CD4-positive, alpha-beta T cell treated with Interleukin-15 for 1 hour (primary cell): ENCODE results near the gene RTTN.

Source experiments
- DNase-seq: peaks from one replicate; pipeline ENCODE4 v3.0.0-alpha.2; 2020

Gene RTTN

DNA sequence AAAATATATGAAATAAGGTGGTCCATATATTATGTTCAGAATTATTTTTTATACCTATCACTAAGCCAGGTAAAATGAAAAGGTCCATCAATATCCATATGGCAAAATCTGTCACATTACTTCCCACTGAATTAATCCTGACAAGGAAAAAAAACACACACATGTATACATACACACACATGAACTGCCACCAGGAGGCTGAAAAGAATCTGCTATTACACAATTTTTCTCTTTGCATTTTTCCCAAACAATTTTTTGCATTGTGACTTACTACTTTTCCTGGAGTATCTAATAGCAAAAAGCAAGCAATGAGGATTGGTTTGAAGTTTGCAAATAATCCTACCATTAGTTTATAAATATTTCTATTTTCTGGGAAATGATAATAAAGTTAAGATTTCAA lies 129.6 kb downstream of the RTTN start:
- DNase-seq, result no peak

- DNase-seq, result no peak
Observed at GRCh38 chr18:70074116-70074515, 131.4 kb downstream of the RTTN start.

DNA sequence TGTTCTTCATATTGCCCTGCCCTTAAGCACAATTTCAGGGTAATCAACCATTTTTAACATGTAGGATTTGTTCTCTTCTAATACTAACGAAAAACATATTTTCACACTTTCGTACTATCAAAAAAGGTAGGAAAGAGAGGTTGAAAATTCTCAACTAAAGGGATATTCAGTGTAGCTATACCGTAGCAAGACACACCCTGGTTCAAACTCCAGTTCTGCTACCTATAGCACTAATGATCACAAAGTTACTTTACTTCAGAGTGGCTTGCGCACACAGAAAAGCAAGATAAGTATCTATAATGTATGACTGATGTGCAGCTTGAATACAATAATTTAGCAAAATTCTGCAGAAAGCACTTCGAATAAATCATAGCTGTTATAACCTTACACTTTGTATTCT lies 132.1 kb downstream of the RTTN start:
- DNase-seq, result no peak

DNA sequence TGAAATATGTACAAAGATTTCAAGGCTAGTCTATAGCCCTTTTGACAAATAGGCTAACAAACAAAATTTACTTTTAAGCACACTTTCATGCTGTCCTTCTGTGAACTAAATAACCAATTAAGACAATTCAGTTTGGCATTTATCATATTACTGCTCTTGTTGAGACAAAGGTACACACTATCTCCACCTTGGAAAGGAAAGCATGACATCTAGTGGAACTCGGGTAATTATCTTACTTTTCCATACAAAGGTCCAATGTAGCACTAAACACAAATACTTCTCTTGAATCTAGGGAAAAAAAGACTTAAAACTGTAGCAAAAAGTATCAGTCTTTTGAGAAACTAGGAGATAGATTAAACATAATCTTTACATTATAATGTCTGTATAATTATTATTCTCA lies 132.8 kb downstream of the RTTN start:
- no peak for DNase-seq

GRCh38 chr18:70069965-70070364 lies 135.5 kb downstream of the RTTN start:
- no peak for DNase-seq

DNA sequence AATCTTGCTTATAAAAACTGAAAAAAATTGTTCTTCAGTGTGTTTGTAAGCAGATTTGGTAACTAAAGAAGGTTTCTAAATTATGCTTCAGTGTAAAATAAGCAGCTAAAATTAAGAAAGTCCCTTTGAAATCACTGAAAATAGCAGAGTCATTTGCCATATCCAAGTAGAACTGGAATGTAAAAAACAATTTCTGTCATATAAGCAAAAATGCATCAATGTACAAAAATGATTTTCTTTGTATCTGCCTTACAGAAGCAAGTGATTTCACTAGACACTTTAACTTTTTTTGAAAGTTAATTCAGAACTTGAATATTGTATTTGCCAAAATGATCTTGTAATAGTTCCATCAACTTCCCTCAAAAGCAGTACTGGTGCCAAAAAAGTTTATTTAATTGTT lies 136.1 kb downstream of the RTTN start:
- no peak for DNase-seq

DNA sequence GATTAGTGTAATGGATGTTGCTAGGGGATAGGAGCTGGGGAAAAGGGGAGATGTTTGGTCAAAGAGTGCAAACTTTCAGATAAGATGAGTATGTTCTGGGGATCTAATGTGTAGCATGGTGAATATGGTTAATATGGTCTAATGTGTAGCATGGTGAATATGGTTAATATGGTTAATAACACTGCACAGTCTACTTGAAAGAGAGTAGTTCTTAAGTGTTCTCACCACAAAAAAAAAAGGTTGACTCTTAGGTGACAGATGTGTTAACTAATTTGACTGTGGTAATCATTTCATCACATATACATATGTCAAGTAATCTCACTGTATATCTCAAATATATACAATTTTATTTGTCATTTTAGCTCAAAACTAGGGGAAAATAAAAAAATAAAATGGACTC lies 136.5 kb downstream of the RTTN start:
- DNase-seq, result no peak

DNA sequence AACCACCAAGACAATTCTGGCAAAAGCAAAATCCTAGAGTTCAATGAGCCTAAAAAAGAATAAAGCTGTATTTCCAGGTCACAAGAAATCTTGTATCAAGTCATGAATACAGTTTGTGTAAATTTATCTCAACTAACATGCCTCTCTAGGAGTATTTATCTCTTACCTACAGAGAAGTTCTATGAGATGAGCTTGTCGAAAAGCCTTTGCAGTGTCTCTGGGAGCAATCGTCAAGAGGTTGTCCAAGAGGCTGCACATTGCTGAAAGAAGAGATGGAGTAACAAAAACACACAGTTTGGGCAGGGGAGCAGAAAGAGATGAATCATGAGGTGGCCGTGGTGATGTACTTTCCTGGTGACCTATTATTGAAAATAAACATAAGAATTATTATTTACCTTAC lies 145.8 kb downstream of the RTTN start:
- DNase-seq, result no peak

DNA sequence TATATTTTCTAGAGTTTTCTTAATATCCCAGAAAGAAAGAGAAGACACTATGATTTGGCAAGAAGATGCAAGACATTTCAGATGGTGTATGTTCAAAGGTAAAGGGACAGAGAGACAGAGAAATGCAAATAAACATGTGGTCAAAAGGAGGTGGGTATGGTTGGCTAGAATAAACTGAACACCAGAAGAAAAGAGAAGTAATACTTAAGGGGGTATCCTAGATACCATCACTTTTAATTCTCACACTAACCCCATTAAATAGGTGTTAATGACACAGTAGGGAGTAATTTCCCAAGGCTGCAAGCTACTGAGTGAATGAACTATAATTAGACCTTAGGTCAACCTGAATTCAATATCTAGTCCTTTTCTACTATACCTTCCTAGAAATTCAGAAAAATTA lies 146.6 kb downstream of the RTTN start:
- no peak for DNase-seq

- DNase-seq, result no peak
Observed at GRCh38 chr18:70047931-70048603, 157.4 kb downstream of the RTTN start.

GRCh38 chr18:70046796-70047195 lies 158.7 kb downstream of the RTTN start:
- DNase-seq, result no peak

- DNase-seq, result no peak
Observed at GRCh38 chr18:70046207-70046606, 159.3 kb downstream of the RTTN start.

- DNase-seq, result no peak
Observed at GRCh38 chr18:70044632-70045031, 160.9 kb downstream of the RTTN start.

DNA sequence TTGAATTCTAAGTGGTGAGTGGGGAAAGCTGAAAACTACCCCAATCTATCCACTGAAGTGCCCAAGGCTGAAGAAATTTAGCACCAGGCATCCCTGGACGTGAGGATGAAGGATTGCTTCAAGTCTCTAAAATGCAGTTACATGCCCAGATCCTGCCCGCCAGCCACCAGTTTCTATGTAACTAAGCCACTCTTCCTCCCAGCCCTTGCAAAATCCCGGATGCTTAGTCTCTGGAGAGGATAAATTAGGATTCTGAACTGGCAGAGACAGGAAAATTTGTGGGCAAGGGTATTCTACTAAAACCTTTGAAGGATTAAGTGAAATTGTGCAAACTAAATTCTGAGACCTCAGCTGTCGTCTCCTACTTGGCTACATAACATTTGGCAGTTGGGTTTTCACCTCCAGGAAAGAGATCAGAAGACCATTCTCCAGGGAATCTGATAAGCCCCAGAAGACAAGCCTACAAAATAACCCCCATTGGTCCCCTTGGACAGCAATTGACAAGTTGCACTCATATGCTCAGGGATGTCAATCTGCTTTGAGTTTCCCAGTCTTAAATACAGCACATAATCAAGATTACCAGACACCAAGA lies 163.9 kb downstream of the RTTN start:
- DNase-seq, result no peak

DNA sequence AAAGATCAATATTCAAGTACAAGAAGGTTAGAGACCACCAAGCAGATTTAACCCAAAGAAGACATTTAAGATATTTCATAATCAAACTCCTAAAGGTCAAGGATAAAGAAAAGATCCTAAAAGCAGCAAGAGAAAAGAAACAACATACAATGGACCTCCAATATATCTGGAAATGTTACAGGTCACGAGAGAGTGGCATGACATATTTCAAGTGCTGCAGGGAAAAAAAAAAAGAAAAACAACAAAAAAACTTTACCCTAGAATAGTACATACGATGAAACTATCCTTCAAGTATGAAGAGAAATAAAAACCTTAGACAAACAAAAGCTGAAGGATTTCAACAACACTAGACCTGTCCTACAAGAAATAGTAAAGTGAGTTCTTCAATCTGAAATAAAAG lies 166.3 kb downstream of the RTTN start:
- no peak for DNase-seq

DNA sequence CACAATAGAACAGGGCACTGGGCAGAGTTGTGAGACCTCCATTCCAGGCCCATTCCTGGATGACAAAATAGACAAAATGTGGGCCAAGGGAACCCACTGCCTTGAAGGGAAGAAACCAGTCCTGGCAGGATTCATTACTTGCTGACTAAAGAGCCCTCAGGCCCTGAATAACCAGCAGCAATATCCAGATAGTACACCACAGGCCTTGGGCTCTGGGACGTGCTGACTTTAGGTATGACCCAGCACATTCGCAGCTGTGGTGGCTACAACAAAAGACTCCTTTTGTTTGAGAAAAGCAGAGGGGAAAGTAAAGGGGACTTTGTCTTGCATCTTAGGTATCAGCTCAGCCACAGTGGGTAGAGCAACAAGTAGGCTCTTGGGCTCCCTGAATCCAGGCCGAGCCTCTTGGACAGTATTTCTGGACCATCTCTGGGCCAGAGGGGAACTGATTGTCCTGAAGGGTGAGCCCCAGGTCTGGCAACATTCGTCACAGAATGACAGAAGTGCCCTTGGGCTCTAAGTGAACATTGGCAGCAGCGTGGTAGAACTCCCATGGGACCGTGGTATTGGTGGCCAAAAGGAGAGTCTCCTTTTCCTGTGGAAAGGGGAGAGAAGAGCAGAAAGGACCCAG lies 167.9 kb downstream of the RTTN start:
- DNase-seq, result no peak

DNA sequence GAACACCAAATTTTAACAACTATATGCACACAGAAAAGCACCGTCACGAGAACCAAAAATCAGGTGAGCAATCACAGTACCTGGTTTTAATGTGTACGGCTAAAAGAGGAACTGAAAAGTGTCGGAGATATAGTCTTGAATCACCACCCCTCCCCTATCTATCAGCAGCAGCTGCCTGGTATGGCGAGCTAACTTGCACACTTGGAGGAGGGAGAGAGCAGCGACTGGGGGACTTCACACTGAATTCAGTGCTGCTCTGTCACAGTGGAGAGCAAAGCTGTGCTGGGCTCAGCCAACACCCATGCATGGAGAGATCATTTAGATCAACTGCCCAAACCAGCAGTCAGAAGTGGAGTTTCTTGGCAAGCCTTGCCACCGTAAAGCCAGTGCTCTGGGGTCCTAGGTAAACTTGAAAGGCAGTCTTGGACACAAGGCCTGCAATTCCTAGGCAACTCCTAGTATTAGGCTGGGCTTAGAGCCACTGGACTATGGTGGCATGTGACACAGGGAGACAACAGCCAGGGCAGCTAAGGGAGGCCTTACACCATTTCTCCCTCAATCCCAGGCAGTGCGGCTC lies 168.6 kb downstream of the RTTN start:
- no peak for DNase-seq

DNA sequence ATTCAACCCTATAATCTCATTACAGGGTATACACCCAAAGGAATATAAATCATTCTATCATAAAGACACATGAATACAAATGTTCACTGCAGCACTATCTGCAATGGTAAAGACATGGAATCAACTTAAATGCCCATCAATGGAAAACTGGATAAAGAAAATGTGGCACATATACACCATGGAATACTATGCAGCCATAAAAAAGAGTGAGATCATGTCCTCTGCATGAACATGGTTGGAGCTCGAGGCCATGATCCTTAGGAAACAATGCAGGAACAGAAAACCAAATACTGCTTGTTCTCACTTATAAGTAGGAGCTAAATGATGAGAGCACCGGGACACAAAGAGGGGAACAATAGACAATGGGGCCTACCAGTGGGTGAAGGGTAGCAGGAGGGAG lies 169.3 kb downstream of the RTTN start:
- DNase-seq, result no peak

GRCh38 chr18:70031221-70031620 lies 174.3 kb downstream of the RTTN start:
- no peak for DNase-seq

GRCh38 chr18:70030728-70031127 lies 174.8 kb downstream of the RTTN start:
- DNase-seq, result no peak

DNA sequence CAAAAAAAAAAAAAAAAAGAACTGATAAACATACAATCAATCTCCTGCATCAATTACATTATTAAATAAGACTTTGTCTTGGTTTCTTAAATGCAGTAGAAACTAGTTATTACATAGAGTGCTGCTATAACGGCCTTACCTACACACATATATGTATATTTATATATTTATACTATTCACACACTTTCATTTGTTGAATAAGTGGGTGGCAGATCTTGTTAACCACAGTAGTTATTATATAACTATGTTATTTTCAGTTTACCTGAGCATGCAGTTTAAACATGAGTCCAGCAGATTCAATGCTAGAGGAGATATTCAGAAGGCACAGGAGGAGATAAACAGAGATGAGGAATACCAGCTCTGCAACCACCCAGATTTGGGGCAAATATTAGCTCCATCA lies 176.3 kb downstream of the RTTN start:
- no peak for DNase-seq

DNA sequence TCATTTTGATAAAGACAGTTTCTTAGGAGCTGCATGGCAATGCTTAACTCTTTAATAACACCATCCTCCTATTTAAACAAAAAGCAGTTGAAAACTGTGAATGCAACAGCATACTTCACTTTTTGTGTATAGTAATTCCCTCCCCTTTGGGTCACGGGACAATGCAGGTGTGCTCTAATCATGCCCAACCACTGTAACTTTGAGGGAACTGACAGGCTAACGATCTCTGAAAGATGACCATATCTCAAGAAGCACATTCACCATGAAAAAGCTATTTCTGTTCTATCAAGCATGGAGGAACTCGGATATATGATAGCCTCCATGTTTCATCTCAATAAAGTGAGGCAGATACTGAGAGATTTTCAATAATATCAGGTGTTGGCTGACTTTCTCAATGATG lies 176.8 kb downstream of the RTTN start:
- no peak for DNase-seq

DNA sequence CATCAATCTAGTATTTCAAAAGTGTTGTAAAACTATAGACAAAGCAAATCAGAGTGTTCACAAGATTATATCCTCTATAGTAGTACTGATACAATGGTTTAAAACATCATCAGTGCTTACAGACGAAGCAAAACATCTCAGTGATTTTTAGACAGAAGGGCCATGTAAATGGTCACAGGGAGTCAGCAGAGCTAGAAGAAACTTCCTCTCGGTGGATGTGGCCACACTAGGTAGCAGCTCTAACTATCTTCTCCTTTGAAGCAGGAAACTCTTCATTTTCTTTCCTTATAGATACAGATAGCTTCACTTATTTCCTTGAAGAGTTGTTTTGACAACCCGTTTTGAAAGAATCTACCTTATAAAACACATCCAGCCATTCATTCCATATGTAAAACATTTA lies 177.4 kb downstream of the RTTN start:
- DNase-seq, result no peak

DNA sequence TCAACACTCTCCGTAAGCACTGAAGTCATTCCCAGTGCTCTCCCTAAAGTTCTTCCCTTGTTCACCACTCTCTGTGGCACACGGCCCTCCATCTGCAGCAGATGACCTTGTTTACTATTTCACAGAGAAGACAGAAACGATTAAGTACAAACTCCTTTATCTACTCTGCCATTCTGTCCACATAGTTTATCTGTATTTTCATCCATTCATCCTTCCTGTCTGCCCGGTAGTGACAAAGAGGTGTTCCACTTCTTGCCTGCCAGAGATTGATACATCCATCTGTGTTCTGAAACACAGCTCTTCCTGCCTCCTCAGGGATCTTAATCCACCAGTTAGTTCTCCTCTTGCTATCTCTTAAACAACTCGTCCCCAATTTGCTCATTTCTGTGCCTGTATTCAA lies 179.9 kb downstream of the RTTN start:
- DNase-seq, result no peak
